Glomerular visceral epithelial cell (primary cell): ENCODE measurements around the gene NUP50.
A peak's percentile ranks its signal among the peaks of the same experiment; 100 is the strongest.
"Not testable (repeated sequence)": the region's sequence is repeated elsewhere in the genome, so short reads cannot be mapped to it uniquely, and the experiment has no call there.

Experiments
- DNase-seq: peaks from one replicate; pipeline ENCODE4 v3.0.0-alpha.2; 2016; ENCODE audit errors: extremely low spot score

NUP50 gene

DNA sequence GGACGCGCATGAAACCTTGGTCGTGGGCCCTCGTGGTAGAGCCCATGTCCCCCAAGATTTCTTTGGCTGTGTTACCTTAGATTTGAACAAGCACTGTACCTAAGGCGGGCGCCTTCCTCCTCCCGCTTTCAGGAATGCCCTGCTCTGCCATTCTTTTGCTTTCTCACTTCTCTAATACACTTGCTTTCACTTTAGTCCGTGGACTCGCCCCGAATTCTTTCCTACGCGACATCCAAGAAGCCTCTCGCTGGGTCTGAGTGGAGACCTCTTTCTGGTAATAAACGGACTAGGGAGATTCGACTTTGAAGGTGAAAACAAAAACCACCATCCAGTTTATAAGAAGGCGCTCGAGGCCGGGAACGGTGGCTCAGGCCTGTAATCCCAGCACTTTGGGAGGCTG, 1.2 kb upstream of the NUP50 start:
- DNase-seq, result no peak

DNA sequence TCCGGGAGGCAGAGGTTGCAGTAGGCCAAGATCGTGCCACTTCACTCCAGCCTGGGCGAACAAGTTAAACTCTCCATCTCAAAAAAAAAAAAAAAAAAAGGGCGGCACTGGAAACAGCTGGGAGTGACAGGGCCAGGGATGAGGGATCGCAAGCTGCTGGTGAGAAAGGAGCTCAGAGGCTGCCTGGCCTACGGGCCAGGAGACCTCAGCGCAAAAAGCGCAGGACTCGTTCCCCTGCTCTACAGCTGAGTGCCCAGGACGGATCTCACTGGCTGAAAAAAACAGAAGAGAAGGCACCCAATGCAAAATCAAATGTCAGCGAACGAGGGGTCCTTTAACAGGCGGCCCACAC, 650 bp upstream of the NUP50 start:
- DNase-seq, result peak; percentile 40

DNA sequence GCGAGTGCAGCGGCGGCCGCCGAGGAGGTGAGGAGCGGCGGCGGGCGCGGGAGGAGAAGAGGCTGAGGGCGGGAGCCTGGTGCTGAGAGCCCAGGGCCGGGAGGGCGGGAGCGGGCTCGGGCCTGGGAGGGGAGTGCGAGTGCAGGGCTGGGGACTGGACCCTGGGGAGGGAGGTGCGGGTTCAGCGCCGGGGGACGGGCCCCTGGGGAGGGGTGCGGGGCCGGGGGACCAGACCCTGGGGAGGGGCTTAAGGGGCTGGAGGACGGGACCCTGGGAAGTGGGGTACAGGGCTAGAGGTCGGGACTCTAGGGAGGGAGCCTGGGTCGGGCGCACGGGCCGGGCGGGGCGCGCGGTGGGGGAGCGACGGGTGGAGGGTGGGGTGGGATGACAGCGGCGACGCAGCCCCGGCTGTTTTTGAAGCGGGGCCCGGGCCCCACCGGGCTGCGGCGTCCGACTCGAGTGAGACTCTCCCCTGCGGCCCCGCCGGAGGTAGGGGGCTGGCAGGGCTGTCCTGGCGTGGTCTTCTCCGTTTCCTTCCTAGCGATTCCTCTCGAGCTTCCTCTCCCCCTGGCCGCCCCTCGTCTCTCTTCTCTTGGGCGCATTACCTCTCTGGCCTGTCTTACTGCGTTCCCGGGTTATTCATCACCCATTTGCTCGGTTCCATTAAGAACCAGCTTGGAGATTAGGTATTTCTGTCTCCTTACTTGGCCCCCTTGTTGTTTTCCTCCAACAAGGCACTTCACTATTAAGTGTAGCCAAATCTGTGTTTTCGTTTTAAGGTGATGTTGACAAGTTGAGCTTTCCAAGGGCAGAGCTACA, 754 bp downstream of the NUP50 start:
- DNase-seq, result peak; percentile 8

DNA sequence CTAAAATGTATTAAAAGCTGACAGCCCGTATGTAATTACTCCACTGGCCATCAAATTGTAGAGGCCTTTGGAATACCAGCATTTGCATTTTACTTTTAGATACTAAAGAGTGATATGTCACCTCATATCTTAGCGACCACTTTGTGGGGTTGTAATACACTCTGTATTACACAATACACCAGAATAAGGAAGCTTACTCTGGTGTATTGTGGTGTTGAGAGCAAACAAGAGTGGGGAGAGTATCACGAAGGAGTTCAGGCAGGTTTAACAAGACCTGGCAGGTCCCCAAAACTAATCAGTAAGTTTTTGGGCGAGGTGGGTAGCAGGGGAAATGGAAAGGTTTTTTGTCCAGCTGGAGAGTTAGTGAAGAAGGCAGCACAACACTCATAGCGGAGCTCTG, 3.2 kb downstream of the NUP50 start:
- no peak for DNase-seq

- DNase-seq, result peak; percentile 33
Measured at GRCh38 chr22:45169591-45170466, 6.1 kb downstream of the NUP50 start.

DNA sequence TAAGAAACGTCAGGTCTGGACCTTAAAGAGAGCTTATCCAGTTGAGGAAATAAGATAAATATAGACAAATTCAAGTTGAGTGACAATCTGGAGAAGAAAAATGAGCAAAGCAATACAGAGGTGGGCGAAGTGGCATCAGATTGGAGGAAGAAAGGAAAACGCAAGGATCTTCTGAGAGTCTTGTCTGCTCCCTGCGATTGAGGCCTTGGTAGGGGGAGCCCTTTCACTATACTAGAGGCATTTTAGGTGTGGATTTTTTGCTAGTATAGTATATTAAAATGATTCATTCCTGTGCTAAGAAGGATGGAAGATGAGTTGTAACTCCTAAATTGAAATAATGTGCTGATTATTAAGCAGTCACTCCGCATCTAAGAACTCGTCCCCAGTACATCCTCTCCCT, 8.1 kb downstream of the NUP50 start:
- DNase-seq, result no peak

GRCh38 chr22:45172881-45173585, 9.3 kb downstream of the NUP50 start:
- DNase-seq, result no peak

DNA sequence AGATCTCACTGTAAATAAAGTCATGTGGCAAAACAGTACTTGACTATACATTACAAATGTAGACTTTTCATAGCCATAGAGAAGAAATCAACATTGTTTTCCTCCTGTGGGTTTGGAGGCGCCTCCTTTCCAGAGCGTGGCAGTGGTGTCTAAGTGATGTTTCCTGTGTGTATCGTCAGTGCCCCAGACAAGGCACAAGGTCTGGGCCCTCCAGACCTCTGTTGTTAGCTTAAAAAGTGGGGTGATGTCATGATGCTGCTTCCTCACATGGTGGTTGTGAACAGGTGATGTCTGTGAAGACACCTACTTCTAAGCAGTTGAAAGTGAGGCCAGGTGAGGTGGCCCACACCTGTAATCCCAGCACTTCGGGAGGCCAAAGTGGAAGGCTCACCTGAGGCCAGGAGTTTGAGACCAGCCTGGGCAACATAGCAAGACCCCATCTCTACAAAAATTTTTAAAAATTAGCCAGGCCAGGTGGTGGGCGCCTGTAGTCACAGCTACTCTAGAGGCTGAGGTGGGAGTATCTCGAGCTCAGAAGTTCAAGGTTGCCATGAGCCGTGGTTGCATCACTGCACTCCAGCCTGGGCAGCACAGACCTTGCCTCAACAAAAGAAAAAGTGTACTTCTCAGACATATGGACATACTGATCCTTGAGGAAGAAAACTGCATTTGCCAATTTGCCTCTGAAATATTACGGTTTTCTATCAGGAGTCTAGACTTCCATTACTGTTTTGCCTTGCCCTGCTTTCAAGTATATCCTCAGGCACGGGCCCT, 15.7 kb downstream of the NUP50 start:
- DNase-seq, result no peak

DNA sequence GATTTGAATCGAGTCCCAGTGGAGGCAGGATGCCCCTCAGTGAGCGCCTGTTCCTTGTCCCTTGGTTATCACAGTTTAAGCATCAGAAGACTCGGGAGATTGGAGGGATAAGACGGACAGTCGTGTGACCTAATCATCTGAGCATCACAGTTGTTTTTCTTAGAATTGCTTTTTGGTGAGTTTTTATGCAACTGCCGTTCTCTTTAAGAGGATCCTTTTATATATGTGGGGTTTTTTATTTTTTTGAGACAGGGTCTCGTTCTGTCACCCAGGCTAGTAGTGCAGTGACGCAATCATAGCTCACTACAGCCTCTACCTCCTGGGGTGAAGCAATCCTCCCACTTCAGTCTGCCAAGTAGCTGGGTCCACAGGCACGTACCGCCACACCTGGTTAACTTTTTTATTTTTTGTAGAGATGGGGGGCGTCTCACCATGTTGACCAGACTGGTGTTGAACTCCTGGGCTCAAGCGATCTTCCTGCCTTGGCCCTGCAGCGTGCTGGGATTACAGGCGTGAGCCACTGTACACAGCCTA, 16.5 kb downstream of the NUP50 start:
- DNase-seq, result no peak

GRCh38 chr22:45181240-45181639, 17.5 kb downstream of the NUP50 start:
- no peak for DNase-seq

DNA sequence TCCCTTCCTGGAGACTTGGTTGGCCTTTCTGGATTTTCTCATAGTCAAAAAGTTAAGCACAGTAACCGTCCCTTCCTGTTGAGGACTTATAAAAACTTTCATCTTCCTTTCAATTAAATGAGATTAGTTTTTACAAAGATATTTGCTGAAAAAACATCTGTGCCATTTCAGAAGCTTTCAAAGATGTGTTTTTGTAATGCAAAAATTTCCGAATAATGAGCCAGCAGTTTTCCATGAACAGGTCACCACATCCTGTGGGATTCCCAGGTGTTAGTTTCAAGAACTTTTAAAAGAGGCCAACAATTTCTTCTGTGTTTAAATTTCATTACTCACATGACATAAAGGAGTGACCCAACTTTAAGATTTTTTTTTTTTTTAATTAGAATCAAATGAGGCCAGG, 18.0 kb downstream of the NUP50 start:
- DNase-seq, result no peak

DNA sequence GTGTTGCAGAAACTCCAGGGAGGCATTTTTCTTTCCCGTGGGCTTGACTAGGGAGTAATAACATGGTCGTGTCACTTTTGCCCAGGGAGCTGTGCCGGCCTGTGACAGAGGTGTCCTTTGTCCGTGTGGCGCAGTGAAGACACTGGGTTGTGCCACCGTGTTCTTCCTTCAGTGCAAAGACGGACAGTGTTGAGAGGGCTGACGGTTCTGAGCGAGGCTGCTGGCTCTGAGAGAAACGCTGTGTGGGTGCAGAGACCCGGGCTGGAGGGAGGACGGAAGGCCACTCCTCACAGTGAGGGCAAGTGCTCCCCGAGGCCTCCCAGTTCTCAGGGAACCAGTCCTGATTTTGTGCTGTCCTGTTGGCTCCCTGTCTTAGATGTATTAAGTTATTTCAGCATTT, 20.2 kb downstream of the NUP50 start:
- DNase-seq, result no peak

DNA sequence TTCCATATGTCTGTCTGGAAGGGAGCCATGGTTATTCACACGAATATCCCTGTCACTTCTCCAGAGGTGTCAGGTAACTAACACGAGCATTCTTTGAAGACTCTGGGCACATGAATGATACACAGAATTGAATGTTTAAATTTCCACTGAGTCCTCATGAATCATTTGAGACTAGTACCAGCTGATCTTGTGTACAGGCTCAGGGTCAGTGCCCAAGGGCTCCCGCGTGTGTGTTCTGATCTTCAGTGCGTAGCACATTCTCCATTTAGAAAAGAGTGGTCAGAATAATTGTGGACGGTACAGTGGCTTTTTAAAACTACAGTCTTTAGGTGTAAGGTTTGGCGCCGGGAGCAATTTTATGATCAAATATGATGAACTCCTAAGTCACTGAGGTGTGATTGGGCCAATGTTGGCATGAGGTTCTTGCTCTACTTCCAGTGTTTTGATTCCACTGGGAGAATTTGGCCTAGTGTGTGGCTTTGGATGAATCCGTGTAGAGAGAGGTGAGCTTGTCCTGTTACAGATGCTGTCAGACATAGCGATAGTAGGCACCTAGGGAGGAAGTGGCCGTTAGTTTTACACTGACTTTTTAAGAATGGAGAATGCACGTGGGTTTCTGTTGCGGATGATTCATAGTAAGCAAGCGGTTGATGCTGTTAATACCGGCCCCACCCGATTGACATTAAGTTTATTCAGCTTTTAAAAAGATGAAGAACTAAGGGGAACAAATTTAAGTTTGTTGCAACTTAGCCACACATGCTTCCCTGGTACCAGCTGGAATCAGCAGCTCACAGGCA, 22.2 kb downstream of the NUP50 start:
- DNase-seq, result no peak

DNA sequence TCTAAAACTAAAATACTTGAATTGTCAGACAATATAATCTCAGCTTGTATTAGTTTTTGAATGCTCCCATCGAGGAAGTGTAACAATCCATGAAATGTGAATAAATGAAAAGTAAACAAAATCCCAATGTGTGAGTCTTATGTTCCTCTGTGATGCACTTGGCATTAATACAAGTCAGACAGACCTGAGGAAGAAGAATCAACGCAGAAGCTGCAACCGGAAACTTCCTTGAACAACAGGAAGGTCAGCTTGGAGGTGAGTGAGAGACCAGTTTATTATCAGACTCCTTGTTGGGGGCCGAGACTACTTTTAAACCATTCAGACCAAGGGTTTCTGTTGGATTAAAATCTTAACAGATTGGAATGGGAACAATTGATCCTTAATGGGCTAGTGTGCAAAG, 24.2 kb downstream of the NUP50 start:
- DNase-seq, result no peak

DNA sequence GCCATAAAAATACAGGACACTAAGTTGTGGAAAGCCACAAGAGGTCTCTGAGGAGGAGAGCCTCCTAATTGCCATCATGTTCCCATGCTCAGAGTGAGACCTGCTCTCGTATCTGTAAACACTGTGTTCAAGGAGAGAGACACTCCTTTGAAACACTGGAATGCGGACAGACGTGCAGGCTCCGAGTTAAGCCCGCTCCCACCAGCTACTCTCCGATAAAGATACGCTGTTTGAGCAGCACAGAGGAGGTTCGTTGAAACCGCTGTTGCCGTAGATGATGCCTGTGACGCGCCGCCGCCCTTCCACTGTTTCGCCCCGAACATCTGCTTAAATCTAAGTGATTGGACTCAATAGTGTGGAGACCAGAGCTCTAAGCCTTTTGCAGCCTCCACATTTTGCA, 25.1 kb downstream of the NUP50 start:
- DNase-seq, result no peak

DNA sequence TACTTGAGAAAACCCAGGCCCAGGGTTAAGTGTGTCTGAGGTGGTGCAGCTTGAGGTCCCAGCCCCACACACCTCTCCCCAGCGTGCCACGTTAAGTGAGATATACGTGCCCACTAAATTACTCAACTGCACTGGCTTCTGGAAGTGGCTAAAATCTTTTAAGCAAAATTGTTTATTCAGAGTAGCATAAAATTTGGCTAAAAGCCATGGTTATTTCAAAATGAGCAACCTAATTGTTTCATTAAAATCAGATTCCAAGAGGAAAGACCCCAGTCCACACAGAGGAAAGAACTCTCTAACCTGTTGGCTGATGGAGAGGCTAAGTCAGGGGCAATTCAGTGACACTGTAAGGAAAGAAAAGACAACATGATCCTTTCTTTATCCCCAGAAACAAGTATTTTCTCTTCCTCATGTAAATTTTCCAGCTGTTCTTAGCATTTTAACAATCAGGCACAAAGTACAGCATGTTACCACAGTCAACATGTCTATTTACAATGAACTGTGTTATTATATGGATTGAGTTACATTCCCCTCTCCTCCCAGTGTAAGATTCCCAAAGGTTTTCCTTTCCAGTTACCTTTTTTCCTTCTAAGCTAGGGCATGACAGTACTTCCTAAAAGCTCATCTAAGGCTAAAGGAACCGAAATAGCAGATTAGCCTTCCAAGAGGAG, 26.6 kb downstream of the NUP50 start:
- DNase-seq, result no peak

DNA sequence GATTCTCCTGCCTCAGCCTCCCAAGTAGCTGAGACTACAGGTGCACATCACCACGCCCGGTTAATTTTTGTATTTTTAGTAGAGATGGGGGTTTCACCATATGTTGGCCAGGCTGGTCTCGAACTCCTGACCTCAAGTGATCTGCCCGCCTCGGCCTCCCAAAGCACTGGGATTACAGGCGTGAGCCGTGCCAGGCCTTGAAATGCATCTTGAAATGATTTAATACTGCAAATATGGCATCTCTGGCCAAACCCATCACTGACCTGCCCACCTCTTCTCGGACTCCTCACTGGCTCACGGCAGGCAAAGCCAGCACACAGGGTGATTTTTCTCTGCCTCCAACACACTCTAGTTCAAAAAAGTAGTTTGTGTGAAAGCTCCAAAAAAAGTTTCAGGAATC, 28.0 kb downstream of the NUP50 start:
- DNase-seq, result not testable (repeated sequence)

DNA sequence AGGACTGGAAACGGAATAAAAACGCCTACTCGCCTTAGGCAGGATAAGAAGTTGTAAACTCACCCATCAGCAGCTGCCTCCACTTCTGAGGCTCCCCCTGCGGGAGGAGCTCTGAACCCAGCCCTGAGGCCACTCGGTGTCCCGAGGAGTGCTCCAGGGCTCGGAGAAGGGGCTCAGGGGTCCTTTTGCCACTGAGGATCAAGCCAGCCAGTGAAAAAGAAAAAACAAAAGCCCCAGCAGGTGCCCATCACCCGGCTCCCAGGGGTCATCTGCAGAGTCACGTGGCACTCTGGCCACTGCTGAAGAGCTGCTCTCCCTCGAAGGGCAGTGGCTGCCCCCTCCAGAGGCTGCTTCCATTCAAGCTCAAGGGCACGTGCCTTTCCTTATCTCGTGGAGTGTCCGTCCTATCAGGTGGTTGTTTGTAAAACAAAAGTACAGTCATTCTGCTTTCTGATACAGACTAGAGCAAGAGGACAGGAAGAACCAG, 29.0 kb downstream of the NUP50 start:
- no peak for DNase-seq

- no peak for DNase-seq
Measured at GRCh38 chr22:45194686-45195085, 31.0 kb downstream of the NUP50 start.

GRCh38 chr22:45195616-45196015, 31.9 kb downstream of the NUP50 start:
- no peak for DNase-seq
